Chondrocyte (in vitro differentiated cells): ENCODE data around the gene ATP11A. TPM values are rescaled to one million over a fixed set of nuclear protein-coding genes. Genes with fewer than 3 reads are reported as not detected.

ENCODE experiments used
- DNase-seq: peaks from one replicate; pipeline ENCODE4 v3.0.0; 2021; ENCODE audit warnings: mixed read lengths, low spot score
- H3K27ac Mint-ChIP-seq: one replicate; pipeline ENCODE4 v1.8.0; 2021; ENCODE audit warnings: mild to moderate bottlenecking, moderate library complexity, mixed read lengths; ENCODE audit not compliant: unreplicated experiment
- H3K27me3 Mint-ChIP-seq: 2 replicates; pipeline ENCODE4 v1.8.0; 2021; ENCODE audit warnings: low read depth, mixed read lengths
- H3K36me3 Mint-ChIP-seq: 2 replicates; pipeline ENCODE4 v1.8.0; 2021; ENCODE audit warnings: low read depth, mixed read lengths
- H3K4me1 Mint-ChIP-seq: 2 replicates; pipeline ENCODE4 v1.8.0; 2021; ENCODE audit warnings: low read depth, mild to moderate bottlenecking, mixed read lengths
- H3K4me3 Mint-ChIP-seq: one replicate; pipeline ENCODE4 v1.8.0; 2021; ENCODE audit warnings: mild to moderate bottlenecking, moderate library complexity, mixed read lengths; ENCODE audit not compliant: unreplicated experiment
- H3K9me3 Mint-ChIP-seq: 2 replicates; pipeline ENCODE4 v1.8.0; 2021; ENCODE audit warnings: low read depth, mixed read lengths
- CTCF ChIP-seq: fragments of 200-600 bp; sonication (generic); IDR thresholded peaks from 2 replicates; pipeline ENCODE4 v1.5.0; 2021; ENCODE audit warnings: antibody characterized with exemption, mild to moderate bottlenecking, moderate library complexity
- total RNA-seq: library from RNA; stranded (reverse); gene quantifications from 3 replicates; pipeline ENCODE4 v1.2.1, GENCODE V29; 2021

Gene ATP11A
- total RNA-seq, 1 donor from 2014 or later = 13.1 TPM

- H3K4me1 Mint-ChIP-seq = peaks cover 19% of the 10 kb centered on the region
Observed at GRCh38 chr13:112890316-112891145, 200.7 kb downstream of the ATP11A start.

GRCh38 chr13:112891477-112892401, 201.9 kb downstream of the ATP11A start:
- H3K4me3 Mint-ChIP-seq = no peak overlapping the region
- peak; percentile 86 for DNase-seq
- no peak for TF ChIP-seq CTCF
- H3K36me3 Mint-ChIP-seq = no peaks in the 10 kb centered on the region
- peaks cover 24% of the 10 kb centered on the region for H3K27me3 Mint-ChIP-seq
- no peak overlapping the region for H3K27ac Mint-ChIP-seq
- H3K9me3 Mint-ChIP-seq = no peaks in the 10 kb centered on the region
- H3K4me1 Mint-ChIP-seq = peaks cover 10% of the 10 kb centered on the region

More at GRCh38 chr13:112890316-112891145, 200.7 kb downstream of the ATP11A start:
- peak; percentile 82 for DNase-seq
- no peak overlapping the region for H3K27ac Mint-ChIP-seq
- TF ChIP-seq CTCF = no peak
- H3K4me3 Mint-ChIP-seq = no peak overlapping the region
- H3K9me3 Mint-ChIP-seq = no peaks in the 10 kb centered on the region
- H3K36me3 Mint-ChIP-seq = no peaks in the 10 kb centered on the region
- H3K27me3 Mint-ChIP-seq = peaks cover 24% of the 10 kb centered on the region

- H3K27ac Mint-ChIP-seq = no peak overlapping the region
- no peak for TF ChIP-seq CTCF
- H3K36me3 Mint-ChIP-seq = no peaks in the 10 kb centered on the region
- no peaks in the 10 kb centered on the region for H3K9me3 Mint-ChIP-seq
- peaks cover 10% of the 10 kb centered on the region for H3K4me1 Mint-ChIP-seq
- peaks cover 26% of the 10 kb centered on the region for H3K27me3 Mint-ChIP-seq
- peak overlapping the region; percentile 4 for H3K4me3 Mint-ChIP-seq
- peak; percentile 77 for DNase-seq
Observed at GRCh38 chr13:112892426-112893206, 202.8 kb downstream of the ATP11A start.

- H3K27me3 Mint-ChIP-seq = peaks cover 26% of the 10 kb centered on the region
- TF ChIP-seq CTCF = no peak
- peak overlapping the region; percentile 44 for H3K4me3 Mint-ChIP-seq
- no peaks in the 10 kb centered on the region for H3K36me3 Mint-ChIP-seq
- no peaks in the 10 kb centered on the region for H3K9me3 Mint-ChIP-seq
- peaks cover 10% of the 10 kb centered on the region for H3K4me1 Mint-ChIP-seq
- DNase-seq = peak; percentile 22
- H3K27ac Mint-ChIP-seq = peak overlapping the region; percentile 76
Observed at GRCh38 chr13:112893207-112893569, 203.3 kb downstream of the ATP11A start.
